K562 (cell line): ENCODE results near the gene COPE. TPM values are rescaled to one million over a fixed set of nuclear protein-coding genes. Genes with fewer than 3 reads are reported as not detected.

Source experiments
- ATAC-seq: fragments of 200-7000 bp; cut with Tn5 transposase; 3 replicates; pipeline ENCODE4 v1.9.1; 2020; ENCODE audit warnings: moderate library complexity
- BruUV-seq: library from RNA; stranded (reverse); fragments of 400-500 nt; replicated peaks from 2 replicates; lab custom pipeline; 2021; lab: Mats Ljungman, UMichigan
- CTCF ChIA-PET: fragments of 300-600 bp; formaldehyde crosslinking; extraction: SDS; loops from one replicate; lab custom pipeline; 2021; ENCODE audit warnings: low intra/inter-chr PET ratio; lab: Yijun Ruan, JAX
- POLR2A ChIA-PET: fragments of 300-600, 350-650 bp; sonication (Branson Sonifier 250); formaldehyde crosslinking; extraction: SDS; loops from one replicate; lab custom pipeline; 2021; ENCODE audit warnings: antibody characterized with exemption, inconsistent platforms; lab: Yijun Ruan, JAX
- DNase-seq, 4 experiments: peaks; one replicate each; pipeline versions ENCODE4 v3.0.0 to v3.0.0-alpha.2; 2011 to 2018; ENCODE audit warnings: low spot score in 3 of 4, mixed read lengths in 3 of 4; ENCODE audit errors: extremely low read depth in 1 of 4
- FAIRE-seq: peaks from 2 replicates; lab custom pipeline; 2011; peaks lifted over from hg19 to GRCh38; lab: Jason Lieb, UNC
- H2AFZ ChIP-seq: 2 replicates; pipeline ENCODE4 v1.6.0; 2011; ENCODE audit warnings: low read depth, low read length, control low read depth, inconsistent platforms
- H3K27ac ChIP-seq: fragments of 200-600 bp; 3 replicates; pipeline ENCODE4 v1.8.0; 2011; ENCODE audit warnings: low read depth, mild to moderate bottlenecking, control low read depth, inconsistent platforms, low read length, moderate library complexity, mixed read lengths; ENCODE audit errors: extremely low read depth
- H3K27me3 ChIP-seq, 2 experiments: fragments of 300-600 bp in 1 of 2; 2 replicates in 1 of 2; 3 replicates in 1 of 2; pipeline versions ENCODE4 v1.6.0 to v1.8.0; 2011; ENCODE audit warnings: inconsistent platforms in 2 of 2, low read length in 2 of 2, mild to moderate bottlenecking in 1 of 2, mixed read lengths in 1 of 2, moderate library complexity in 1 of 2; ENCODE audit not compliant: control insufficient read depth in 2 of 2, insufficient read depth in 2 of 2
- H3K36me3 ChIP-seq: fragments of 300-600 bp; 3 replicates; pipeline ENCODE4 v1.8.0; 2011; ENCODE audit warnings: mild to moderate bottlenecking, low read length, inconsistent platforms; ENCODE audit not compliant: control insufficient read depth, insufficient read depth
- H3K4me1 ChIP-seq, 2 experiments: fragments of 200-600 bp in 1 of 2; replicated peaks in 1 of 2; 2 replicates in 1 of 2; 3 replicates in 1 of 2; pipeline versions ENCODE4 v1.5.1 to v1.8.0; 2011; ENCODE audit warnings: inconsistent platforms in 2 of 2, low read length in 2 of 2, mild to moderate bottlenecking in 1 of 2, mixed read lengths in 1 of 2, moderate library complexity in 1 of 2; ENCODE audit not compliant: control insufficient read depth in 2 of 2, insufficient read depth in 2 of 2
- H3K4me2 ChIP-seq: 2 replicates; pipeline ENCODE4 v1.6.1; 2011; ENCODE audit warnings: low read length, control low read depth, inconsistent platforms, mixed read lengths; ENCODE audit not compliant: insufficient read depth
- H3K4me3 ChIP-seq: fragments of 200-600 bp; sonication (generic), shearing (Covaris generic); 2 replicates; pipeline ENCODE4 v1.5.1; 2016; ENCODE audit warnings: control low read depth, inconsistent platforms
- H3K79me2 ChIP-seq: fragments of 200-600 bp; 3 replicates; pipeline ENCODE4 v1.8.0; 2011; ENCODE audit warnings: low read length, inconsistent platforms; ENCODE audit not compliant: control insufficient read depth, insufficient read depth
- H3K9ac ChIP-seq, 2 experiments: 2 replicates each; pipeline versions ENCODE4 v1.6.0 to v1.6.1; 2011; ENCODE audit warnings: low read depth in 2 of 2, low read length in 2 of 2, control low read depth in 1 of 2, inconsistent platforms in 1 of 2, mild to moderate bottlenecking in 1 of 2, mixed read lengths in 1 of 2; ENCODE audit not compliant: insufficient read depth in 1 of 2
- H3K9me1 ChIP-seq: one replicate; pipeline ENCODE4 v1.6.0; 2011; ENCODE audit warnings: inconsistent platforms, mild to moderate bottlenecking, low read length, moderate library complexity; ENCODE audit not compliant: control insufficient read depth, insufficient read depth
- H3K9me3 ChIP-seq: replicated peaks from 2 replicates; pipeline ENCODE4 v1.5.1; 2011; ENCODE audit warnings: low read depth, low read length, inconsistent platforms; ENCODE audit not compliant: control insufficient read depth, insufficient read depth
- H4K20me1 ChIP-seq: replicated peaks from 2 replicates; pipeline ENCODE4 v1.6.1; 2011; ENCODE audit warnings: low read length, inconsistent platforms, mixed read lengths; ENCODE audit not compliant: control insufficient read depth, insufficient read depth
- BCL6 ChIP-seq: fragments of 250-450 bp; sonication (Bioruptor Pico); IDR thresholded peaks from 2 replicates; pipeline ENCODE4 v1.4.0; 2020
- MIER1 ChIP-seq: fragments of 450-650 bp; IDR thresholded peaks from 2 replicates; pipeline ENCODE4 v1.6.1; 2016; ENCODE audit warnings: antibody characterized with exemption, mild to moderate bottlenecking, low read depth
- POLR2G ChIP-seq: fragments of 200-400 bp; formaldehyde crosslinking; IDR thresholded peaks from 2 replicates; pipeline ENCODE4 v1.6.1; 2017; ENCODE audit warnings: low read depth, mild to moderate bottlenecking, antibody characterized with exemption, low read length, moderate library complexity
- RBFOX2 ChIP-seq: fragments of 200-400 bp; formaldehyde crosslinking; IDR thresholded peaks from 2 replicates; pipeline ENCODE4 v1.6.1; 2017; ENCODE audit warnings: low read depth, mild to moderate bottlenecking, low read length, moderate library complexity
- ZNF239 ChIP-seq: fragments of 250-450 bp; sonication (Bioruptor Pico); IDR thresholded peaks from 2 replicates; pipeline ENCODE4 v1.4.0; 2020; ENCODE audit warnings: mild to moderate bottlenecking
- WGBS: fragments of 100-300 bp; shearing (Covaris generic); methylation state at CpG from one replicate; pipeline ENCODE4 v1.1.6; 2016; ENCODE audit warnings: low coverage, mixed read lengths; ENCODE audit not compliant: insufficient coverage; ENCODE audit errors: missing lambda C conversion rate; 5-methylcytosine and 5-hydroxymethylcytosine counted together
- in situ Hi-C: fragments of 300-500 bp; cut with MboI; formaldehyde crosslinking; loops from 4 replicates; pipeline ENCODE4 v1.15.0; 2018; ENCODE audit warnings: inconsistent platforms, mixed read lengths
- intact Hi-C: fragments of 100-400 bp; cut with micrococcal nuclease; formaldehyde crosslinking; loops from 2 replicates; pipeline ENCODE4 v1.14.2; 2022
- polyA plus RNA-seq, 8 experiments: library from polyadenylated mRNA; depleted of rRNA in 4 of 8; stranded (reverse) in 5 of 8; unstranded in 3 of 8; fragments of >200 nt; fragmentation: Nextera tagmentation in 2 of 8; fragmentation: Illumina TruSeq in 1 of 8; extraction: Ambion mirVana in 2 of 8; extraction: Trizol in 1 of 8; gene quantifications; 2 replicates each; pipeline versions ENCODE4 v1.2.1 to v1.2.3, GENCODE V29; 2011 to 2014; ENCODE audit warnings: inconsistent platforms in 1 of 8, missing spikeins in 1 of 8
- total RNA-seq, 7 experiments: library from RNA; depleted of rRNA in 6 of 7; stranded (reverse); fragments of >200 nt in 6 of 7; fragmentation: Illumina TruSeq in 2 of 7; extraction: Trizol in 2 of 7; gene quantifications; 2 replicates each; pipeline versions ENCODE4 v1.2.1 to v1.2.3, GENCODE V29; 2011 to 2021; ENCODE audit warnings: low replicate concordance in 1 of 7

The COPE gene
- total and polyA plus RNA-seq, 9 of the 15 experiments (the other 6 are each of a cell fraction or from before 2014, with no cell fraction given) = 5.8 to 273 (median 147) TPM

- FAIRE-seq (no peak), DNase-seq (no peak), ATAC-seq (no peak)
- H3K27ac ChIP-seq = no peak overlapping the region
- CTCF ChIA-PET = no interaction called here
- POLR2A ChIA-PET = interaction anchor here (0.6 to 4.4 kb wide), 7 partner anchors 7 to 1478 kb away, joined by 3 to 37 read pairs (median 4); partner anchors contain the start of genes COPE and DDX49
- no TSS peak for BruUV-seq
- intact Hi-C loops = no loop called here
- TF ChIP-seq POLR2G (peak; percentile 52; the same call in 1 of the 2 replicates), ZNF239 (CRISPR knock-in tag) (no peak)
- H3K4me3 ChIP-seq = no peak overlapping the region
- peaks cover 0 to 39% of the 10 kb centered on the region in 2 experiments; a peak in 2 of 5 replicates for H3K4me1 ChIP-seq
- in situ Hi-C loops = no loop called here
- H3K9me1 ChIP-seq = no peaks in the 10 kb centered on the region
- 95% methylated on average over 18 of the region's 19 CpGs for WGBS
- no peaks in the 10 kb centered on the region for H3K9me3 ChIP-seq
- H2AFZ ChIP-seq = no peak overlapping the region
- peaks cover 77% of the 10 kb centered on the region; the same call in 2 of the 3 replicates for H3K36me3 ChIP-seq
- H3K79me2 ChIP-seq = peaks cover 25% of the 10 kb centered on the region; the same call in 2 of the 3 replicates
- H3K27me3 ChIP-seq = no peaks in the 10 kb centered on the region
- H4K20me1 ChIP-seq = peaks cover 3% of the 10 kb centered on the region; the same call in 1 of the 2 replicates
- H3K9ac ChIP-seq = peak overlapping the region in 1 of 2 experiments; percentile 58; a peak in 1 of 4 replicates
- no peak overlapping the region for H3K4me2 ChIP-seq
These were observed 8.3 kb downstream of the COPE start for GRCh38 chr19:18910801-18911436.

GRCh38 chr19:18910010-18910409 lies 9.2 kb downstream of the COPE start:
- no peaks in the 10 kb centered on the region for H3K9me3 ChIP-seq
- BruUV-seq = no TSS peak
- no peak overlapping the region for H2AFZ ChIP-seq
- H3K4me1 ChIP-seq = peaks cover 0 to 43% of the 10 kb centered on the region in 2 experiments; a peak in 2 of 5 replicates
- DNase-seq = no peak
- ChIA-PET CTCF (no interaction called here), POLR2A (interaction anchor here (0.6 to 4.4 kb wide), 3 partner anchors 8 to 1477 kb away, joined by 3 to 37 read pairs (median 5); partner anchors contain the start of genes COPE and DDX49)
- H3K4me3 ChIP-seq = no peak overlapping the region
- no peaks in the 10 kb centered on the region; the same call in 1 of the 2 replicates for H4K20me1 ChIP-seq
- no peaks in the 10 kb centered on the region for H3K9me1 ChIP-seq
- in situ Hi-C loops = no loop called here
- H3K79me2 ChIP-seq = peaks cover 16% of the 10 kb centered on the region; the same call in 2 of the 3 replicates
- H3K27ac ChIP-seq = no peak overlapping the region
- no peak overlapping the region for H3K4me2 ChIP-seq
- FAIRE-seq = no peak
- TF ChIP-seq RBFOX2 (peak; percentile 29; the same call in 1 of the 2 replicates), MIER1 (no peak), BCL6 (CRISPR knock-in tag) (no peak), POLR2G (peak; percentile 42; the same call in 1 of the 2 replicates)
- H3K27me3 ChIP-seq = no peaks in the 10 kb centered on the region
- ATAC-seq = no peak
- H3K36me3 ChIP-seq = peaks cover 75% of the 10 kb centered on the region; the same call in 2 of the 3 replicates
- H3K9ac ChIP-seq = 0 out of 4 replicates have a peak overlapping the region, but pooled peaks of 1 of the 2 experiments have one; percentile 20
- WGBS = 88% methylated on average over 9 of the region's 10 CpGs
- intact Hi-C loops = no loop called here
